Hematopoietic multipotent progenitor cell treated with erythropoietin and hydrocortisone succinate and interleukin-3 and kit ligand, for 15 days (in vitro differentiated cells): ENCODE measurements around the gene DEF6.
A peak's percentile ranks its signal among the peaks of the same experiment; 100 is the strongest.
"Not testable (repeated sequence)": the region's sequence is repeated elsewhere in the genome, so short reads cannot be mapped to it uniquely, and the experiment has no call there.

ENCODE experiments used
- DNase-seq: peaks from one replicate; pipeline ENCODE4 v3.0.0-alpha.2; 2015; ENCODE audit warnings: low spot score

Gene DEF6

DNA sequence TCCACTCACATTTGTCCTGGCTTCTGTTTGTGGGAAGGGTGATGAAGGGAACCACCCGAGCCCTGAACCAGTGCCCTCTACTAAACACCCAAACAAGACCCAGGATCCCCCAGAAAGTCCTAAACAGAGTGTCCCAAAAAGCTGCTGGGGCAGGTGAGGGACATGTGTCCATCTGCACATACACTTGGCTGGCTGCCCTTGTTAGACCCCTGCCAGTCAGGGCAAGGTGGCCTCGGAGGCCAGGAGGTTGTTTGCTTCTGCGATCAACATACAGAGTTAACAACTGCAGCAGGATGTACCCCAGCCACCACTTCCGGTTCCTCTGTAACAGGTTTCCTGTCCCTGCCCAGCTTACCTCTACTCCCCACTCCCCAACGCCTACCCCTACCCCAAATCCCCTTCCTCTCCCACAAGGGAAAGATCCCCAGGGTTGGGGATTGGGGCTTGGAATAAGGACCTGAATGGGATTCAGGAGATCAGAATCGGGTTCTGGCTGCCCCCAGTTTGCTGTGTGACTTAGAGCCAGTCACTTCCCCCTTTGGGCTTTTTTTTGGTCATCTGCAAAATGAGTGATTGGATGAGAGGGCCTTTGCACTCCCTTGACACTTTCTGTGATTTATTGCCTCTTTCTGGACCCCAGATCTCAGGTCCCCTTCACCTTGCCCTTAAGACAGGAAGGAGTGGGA is 13.9 kb downstream of the DEF6 start:
- DNase-seq = no peak

DNA sequence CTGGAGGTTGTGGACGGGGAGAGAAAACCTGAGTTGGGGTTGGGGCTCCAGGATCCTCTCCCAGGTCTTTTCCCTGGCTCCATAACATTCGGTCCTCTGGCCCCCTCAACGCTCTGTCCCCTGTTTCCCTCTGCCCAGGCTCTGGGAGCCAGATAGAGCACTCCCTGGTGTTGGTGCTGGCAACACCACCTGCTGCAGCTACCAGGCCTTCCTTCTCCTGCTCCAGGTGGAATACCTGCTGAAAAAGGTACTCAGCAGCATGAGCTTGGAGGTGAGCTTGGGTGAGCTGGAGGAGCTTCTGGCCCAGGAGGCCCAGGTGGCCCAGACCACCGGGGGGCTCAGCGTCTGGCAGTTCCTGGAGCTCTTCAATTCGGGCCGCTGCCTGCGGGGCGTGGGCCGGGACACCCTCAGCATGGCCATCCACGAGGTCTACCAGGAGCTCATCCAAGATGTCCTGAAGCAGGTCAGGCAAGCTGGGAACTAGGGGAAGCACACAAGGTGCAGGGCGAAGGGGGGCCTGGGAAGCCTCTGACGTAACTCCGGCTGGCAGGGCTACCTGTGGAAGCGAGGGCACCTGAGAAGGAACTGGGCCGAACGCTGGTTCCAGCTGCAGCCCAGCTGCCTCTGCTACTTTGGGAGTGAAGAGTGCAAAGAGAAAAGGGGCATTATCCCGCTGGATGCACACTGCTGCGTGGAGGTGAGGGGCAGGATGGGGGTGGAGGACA is 14.6 kb downstream of the DEF6 start:
- no peak for DNase-seq

DNA sequence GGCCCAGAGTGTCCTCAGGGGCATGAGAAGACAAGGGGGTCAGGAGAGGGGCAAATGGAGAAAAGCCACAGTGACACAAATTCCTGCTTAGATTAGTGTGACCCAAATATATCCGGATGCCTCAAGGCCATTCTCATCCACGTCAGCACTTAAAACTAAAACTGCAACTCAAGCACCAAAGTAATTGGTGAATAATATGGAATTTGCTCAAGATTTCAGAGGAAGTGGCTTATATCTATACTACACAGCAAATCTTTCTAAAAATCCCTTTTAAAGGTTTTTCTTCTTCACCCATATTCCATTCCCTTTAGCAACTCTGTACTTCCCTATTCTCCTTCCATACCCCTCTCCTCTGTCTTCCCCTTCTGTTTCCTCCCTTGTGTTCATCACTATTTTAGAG is 15.2 kb downstream of the DEF6 start:
- DNase-seq = no peak

DNA sequence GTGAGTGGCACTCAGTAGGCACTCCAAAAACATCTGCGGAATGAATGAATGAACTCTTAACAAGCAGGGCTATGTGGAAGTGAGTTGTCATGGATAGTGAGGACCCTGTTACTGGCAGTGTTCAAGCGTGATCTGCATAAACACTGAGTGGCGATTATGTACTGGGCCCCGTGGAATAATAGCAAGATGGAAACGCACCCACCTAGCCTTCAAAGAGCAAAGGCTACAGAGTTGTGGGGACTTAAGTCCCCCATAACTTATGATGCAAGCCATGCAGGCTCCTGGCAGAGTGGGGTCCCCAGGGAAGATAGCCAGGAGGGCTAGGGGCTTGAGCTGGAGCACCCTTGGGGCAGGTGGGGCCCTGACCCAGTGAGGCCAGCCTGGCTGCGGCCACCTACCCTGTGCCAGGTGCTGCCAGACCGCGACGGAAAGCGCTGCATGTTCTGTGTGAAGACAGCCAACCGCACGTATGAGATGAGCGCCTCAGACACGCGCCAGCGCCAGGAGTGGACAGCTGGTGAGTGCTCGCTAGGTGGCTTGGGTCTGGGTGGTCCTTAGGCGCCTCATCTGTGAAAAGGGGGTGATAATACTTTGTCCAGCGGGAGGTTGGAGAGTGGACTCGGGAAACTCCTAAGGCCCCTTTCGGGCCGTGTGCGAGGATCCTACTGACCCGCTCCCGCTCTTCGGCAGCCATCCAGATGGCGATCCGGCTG is 20.0 kb downstream of the DEF6 start:
- no peak for DNase-seq

DNA sequence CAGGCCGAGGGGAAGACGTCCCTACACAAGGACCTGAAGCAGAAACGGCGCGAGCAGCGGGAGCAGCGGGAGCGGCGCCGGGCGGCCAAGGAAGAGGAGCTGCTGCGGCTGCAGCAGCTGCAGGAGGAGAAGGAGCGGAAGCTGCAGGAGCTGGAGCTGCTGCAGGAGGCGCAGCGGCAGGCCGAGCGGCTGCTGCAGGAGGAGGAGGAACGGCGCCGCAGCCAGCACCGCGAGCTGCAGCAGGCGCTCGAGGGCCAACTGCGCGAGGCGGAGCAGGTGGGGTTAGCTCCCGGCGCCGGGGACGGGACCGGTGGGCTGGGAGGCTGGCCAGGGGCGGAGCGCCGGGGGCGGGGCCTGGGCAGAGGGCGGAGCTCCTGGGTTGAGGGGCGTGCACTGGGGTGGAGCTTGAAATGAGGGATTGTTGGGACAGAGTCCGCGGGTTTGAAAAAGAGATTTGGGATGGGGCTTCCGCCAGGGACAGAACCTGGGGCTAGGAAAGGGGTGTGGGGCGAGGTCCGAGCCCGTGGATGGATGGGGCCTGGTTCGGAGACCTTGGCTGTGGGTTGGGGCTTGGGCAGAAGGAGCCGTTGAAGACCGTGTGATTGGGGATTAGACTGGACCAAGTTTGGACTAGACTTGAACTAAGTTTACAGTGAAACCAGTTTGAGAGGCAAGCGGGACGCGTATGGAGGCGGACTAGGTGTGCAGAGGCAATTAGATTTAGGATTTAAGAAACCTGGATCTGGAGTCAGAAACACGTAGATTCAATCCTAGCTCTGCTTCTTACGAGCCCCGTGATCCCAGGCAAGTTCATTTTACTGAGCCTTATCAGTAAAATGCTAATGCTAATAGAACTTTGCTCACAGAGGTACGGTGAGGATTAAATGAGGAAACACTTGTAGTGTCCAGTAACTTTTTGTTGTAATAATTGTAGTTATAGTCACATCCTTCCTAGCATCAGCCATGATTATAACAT is 20.9 kb downstream of the DEF6 start:
- DNase-seq = no peak

DNA sequence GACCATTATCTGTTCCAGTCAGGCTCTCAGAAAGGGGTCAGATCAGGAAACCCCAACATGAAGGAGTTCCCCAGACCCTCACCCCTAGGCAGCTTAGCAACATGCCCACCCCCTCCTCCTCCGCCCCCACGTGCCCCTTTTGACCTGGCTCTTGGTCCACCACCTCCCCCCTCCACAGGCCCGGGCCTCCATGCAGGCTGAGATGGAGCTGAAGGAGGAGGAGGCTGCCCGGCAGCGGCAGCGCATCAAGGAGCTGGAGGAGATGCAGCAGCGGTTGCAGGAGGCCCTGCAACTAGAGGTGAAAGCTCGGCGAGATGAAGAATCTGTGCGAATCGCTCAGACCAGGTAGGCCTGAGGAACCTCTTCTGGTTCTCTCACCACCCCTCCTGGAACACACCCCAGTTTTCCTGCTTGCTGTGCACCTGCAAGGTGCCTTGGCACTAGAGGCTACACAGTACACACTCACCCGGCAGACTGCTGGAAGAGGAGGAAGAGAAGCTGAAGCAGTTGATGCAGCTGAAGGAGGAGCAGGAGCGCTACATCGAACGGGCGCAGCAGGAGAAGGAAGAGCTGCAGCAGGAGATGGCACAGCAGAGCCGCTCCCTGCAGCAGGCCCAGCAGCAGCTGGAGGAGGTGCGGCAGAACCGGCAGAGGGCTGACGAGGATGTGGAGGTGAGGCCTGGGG is 21.9 kb downstream of the DEF6 start:
- DNase-seq = no peak

DNA sequence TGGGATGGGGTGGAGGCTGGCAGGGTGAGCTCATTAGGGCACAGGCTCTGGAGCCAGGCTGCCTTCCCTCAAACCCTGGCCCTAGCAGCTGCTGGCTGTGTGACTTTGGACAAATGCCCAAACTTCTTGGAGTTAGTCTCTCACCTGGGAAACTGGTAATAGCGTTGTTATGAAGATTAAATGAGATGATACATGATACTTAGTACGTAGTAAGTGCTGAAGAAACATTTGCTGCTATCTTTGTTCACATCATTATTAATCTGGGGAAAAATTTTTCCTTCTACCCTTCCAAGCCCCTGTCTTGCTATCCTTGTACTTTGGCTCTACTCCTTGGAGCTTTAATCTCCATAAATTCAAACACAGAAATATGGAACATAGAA is 22.4 kb downstream of the DEF6 start:
- no peak for DNase-seq

DNA sequence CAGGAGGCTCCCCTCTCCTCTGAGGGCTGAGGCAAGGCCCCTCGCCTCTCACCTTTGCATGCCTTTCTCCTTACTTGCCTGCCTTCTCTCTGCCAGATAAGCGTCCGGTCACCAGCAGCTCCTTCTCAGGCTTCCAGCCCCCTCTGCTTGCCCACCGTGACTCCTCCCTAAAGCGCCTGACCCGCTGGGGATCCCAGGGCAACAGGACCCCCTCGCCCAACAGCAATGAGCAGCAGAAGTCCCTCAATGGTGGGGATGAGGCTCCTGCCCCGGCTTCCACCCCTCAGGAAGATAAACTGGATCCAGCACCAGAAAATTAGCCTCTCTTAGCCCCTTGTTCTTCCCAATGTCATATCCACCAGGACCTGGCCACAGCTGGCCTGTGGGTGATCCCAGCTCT is 23.5 kb downstream of the DEF6 start:
- DNase-seq = no peak

DNA sequence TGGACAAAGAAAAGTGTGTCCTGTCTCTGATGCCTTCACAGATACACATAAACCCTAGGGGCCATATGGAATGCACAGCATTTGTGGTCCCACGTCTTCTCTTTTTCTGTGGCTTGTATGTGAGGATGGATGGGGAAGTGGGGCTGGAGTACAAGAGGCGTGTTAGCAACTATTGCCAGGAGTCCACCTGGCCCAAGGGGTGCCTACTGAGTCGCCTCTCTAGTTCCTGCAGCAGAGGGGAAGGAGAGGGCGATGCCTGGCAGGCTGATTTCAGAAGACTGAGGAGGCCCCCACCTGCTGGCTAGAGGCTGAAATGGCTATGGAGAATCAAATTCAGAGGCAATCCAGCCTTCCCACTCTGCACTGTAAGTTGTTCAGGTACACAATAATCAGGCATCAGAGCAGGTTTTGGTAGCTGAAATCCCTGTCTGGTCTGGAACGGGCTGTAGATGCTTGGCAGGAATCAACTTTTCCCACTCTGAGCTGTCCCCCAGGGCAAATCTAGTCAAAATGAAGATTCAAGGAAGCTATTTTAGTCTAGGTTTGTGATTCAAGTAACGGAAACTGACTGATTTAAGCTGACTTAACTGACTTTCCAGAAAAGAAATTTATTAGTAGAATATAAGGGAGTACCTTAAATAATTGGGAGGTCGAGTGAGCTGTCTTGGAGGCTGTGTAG is 29.9 kb downstream of the DEF6 start:
- DNase-seq = no peak

DNA sequence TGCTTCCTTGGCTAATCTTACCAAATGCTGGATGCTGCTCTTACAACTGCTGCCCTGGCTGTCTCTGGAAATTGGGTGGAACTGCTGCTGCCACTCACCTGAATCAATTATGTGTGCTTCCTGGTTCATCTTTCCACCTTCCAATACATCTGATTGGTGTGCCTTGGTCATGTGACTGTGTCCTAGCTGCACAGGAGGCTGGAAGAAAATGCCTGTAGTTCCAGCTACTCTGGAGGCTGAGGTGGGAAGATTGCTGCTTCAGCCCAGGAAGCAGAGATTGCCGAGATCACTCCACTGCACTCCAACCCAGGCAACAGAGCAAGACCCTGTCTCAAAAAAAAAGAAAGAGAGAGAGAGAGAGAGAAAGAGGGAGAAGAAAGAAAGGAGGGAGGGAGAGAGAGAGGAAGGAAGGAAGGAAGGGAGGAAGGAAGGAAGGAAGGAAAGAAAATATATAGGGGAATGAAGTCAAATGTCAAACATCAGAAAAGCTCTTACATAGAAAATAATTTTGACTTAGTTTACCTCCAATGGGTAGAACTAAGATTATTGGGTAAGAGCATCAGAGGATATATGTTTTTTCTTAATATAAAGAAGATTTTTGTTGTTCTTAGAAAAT is 30.6 kb downstream of the DEF6 start:
- no peak for DNase-seq

DNA sequence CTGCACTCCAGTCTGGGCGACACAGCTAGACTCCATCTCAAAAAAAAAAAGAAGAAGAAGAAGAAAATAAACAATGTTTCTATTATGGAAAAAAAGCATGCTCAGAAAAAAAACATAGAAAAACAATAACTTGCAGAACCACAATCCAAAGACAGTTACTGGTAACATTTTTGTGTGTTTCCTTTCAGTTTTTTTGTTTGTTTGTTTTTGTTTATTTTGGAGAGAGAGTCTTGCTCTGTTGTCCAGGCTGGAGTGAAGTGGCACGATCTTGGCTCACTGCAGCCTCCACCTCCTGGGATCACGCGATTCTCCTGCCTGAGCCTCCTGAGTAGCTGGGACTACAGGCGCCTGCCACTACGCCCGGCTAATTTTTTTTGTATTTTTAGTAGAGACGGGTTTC is 31.3 kb downstream of the DEF6 start:
- DNase-seq = not testable (repeated sequence)

DNA sequence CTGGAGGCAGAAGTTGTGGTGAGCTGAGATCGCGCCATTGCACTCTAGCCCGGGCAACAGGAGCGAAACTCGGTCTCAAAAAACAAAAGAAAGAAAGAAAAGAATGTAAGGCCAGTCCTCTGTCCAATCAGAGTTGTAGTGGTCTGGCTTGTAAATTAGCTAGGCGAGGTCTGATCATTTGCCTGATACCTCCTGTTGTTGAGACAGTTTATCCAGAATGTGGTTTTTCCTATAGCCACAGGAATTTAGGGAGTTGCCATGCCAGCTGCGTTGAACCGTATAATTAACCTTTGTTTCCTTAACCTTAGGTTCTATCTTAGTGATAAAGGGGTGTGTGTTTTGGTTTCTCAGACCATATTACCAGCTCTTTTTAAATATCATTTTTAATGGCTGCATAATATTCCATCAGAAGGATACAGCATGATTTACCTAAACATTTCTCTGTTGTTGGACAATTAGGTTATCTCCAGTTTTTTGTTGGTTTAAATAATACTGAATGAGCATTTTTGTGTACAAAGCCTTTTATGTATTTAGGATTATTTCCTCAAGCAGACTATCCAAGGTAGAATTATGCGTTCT is 33.0 kb downstream of the DEF6 start:
- no peak for DNase-seq

DNA sequence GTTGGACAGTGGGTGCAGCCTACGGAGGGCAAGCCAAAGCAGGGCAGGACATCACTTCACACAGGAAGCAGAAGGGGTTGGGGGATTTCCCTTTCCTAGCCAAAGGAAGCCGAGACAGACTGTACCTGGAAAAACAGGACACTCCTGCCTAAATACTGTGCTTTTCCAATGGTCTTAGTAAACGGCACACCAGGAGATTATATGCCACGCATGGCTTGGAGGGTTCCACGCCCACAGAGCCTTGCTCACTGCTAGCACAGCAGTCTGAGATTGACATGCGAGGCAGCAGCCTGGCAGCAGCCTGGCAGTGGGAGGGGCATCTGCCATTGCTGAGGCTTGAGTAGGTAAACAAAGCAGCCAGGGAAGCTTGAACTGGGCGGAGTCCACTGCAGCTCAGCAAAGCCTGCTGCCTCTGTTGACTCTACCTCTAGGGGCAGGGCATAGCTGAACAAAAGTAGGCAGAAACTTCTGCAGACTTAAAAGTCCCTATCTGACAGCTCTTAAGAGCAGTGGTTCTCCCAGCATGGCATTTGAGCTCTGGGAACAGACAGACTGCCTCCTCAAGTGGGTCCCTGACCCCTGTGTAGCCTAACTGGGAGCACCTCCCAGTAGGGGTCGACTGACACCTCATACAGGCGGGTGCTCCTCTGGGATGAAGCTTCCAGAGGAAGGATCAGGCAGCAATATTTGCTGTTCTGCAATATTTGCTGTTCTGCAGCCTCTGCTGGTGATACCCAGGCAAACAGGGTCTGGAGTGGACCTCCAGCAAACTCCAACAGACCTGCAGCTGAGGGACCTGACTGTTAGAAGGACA is 34.7 kb downstream of the DEF6 start:
- not testable (repeated sequence) for DNase-seq

DNA sequence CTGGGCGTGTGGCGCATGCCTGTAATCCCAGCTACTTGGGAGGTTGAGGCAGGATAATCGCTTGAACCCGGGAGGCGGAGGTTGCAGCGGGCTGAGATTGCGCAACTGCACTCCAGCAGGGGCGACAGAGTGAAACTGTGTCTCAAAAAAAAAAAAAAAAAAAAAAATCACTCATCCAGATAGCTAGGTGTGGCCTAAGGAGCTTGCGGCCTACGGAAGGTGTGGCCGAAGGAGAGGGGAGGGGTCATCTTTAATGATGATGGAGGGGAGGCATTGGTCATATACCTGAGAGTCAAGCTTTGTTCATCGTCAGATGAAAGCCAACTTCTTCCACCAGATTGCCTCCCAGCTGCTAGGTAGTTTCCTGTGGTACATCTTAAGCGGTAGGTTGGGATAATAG is 43.9 kb downstream of the DEF6 start:
- no peak for DNase-seq

DNA sequence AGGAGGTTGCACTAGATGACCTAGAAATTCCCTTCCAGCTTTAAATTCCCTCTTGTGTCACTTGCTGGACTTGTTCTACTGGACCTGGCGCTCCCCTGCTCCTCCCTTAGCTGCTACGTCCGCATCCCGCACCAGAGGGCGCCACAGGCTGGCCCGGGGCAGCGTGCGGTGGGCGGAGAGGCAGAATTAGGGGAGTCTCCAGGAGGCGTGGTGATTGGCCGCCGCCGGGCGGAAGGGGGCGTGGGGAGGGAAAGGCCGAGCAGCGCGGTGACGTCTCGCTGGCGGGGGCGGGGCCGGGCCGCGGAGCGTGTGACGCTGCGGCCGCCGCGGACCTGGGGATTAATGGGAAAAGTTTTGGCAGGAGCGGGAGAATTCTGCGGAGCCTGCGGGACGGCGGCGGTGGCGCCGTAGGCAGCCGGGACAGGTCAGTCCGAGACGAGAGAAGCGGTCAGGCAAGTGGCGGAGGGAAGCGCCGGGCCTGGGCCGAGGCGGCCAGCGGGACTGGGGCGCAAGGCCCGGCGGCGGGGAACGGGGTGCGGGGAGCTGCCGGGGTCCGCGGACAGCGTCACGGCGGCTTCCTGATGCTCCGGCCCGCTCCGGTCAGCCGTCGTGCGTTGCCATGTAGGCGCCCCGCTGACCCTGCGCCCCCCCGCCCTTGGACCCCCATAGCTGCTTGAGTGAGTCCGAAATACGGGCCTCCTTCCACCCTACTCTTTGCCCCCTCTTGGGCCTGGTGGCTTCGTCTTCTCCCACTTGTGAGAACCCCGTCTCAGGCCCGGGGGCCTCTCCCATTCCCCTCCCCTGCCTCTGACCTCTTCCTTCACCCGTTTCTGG is 44.9 kb downstream of the DEF6 start, which contains the start of gene PPARD:
Gene PPARD (plus strand): TSS at position 301 of the 834 bp plus-strand sequence. CDS start 68,530 bp downstream, outside the sequence.
- DNase-seq = peak; percentile 98

DNA sequence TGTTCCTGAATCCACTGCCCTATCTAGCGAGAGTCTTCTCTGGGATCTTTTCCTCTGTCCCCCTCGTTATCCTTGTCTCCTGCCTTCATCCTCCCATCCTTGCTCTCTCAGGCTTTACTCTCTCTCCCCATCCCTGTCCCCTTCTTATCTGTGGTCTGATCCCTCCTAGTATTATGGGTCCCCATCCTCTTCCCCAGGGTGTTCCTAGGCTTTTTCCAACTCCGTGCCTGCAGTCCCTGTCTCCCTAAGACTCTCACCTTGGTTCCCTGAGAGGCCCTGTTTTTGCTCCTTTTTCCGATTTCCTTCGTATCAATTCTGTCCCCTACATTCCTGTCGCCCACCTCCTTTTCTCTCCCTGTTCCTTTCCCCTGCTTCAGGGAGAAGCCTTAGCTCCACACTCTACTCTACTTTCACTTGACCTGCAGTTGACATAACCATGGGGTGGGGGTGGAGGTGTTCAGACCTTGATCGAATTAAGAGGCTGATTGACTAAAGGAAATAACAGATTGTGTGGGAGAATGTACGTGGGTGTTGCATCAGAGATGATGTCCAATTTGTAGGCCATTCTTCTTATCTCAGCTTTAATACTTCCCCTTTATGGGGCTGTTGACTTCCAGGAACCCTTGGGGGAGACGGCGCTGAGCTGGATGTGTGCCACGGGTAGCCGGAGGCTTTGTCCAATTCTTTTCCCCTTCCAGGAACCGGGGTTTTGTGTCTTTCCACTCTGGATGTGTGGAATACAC is 45.6 kb downstream of the DEF6 start:
- peak; percentile 17 for DNase-seq

DNA sequence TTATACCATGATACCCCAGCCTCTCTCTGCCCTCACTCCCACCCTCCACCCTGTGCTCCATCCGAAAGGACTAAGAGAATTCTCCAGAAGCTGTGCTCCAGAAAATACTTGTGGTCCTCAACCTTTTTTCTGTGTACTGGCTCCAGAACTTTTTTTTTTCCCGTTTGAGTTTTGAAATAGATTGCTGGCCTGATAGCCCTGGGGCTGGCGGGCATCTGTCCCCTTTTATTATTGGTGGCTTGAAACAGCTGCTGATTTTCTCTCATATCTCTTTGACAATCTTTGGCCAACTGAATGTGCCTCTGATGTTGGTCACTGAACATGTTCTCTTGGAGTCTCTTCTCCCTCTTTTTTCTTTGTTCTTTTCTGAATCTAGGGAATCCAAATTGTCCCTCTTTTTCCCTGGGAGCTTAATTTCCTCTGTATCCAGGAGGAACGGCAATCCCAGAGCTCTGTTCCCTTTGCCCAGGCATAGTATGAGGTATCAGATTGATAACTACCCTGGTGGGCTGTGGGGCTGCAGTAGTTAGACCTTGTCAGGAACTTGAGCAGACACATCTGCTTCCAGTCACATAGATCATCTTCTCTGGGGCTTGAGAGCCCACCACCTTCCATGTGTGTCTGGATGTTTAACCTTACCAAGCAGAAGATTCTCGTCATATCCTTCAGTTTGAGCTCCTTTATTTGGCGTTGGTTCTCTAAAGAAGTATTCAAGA is 46.4 kb downstream of the DEF6 start:
- no peak for DNase-seq
